GM21825 (cell line): Measurements from ENCODE around the gene TMEM100.
A peak's percentile ranks its signal among the peaks of the same experiment; 100 is the strongest.

Experiments
- ATAC-seq: cut with Tn5 transposase; IDR thresholded peaks from one replicate; pipeline ENCODE4 v1.9.1; 2021; ENCODE audit warnings: mild to moderate bottlenecking, moderate library complexity; ENCODE audit not compliant: unreplicated experiment

TMEM100 gene

GRCh38 chr17:55722742-55723487 is at the start of gene TMEM100:
TMEM100 (minus strand) TSS chr17:55722864; CDS start chr17:55721070, 1,794 bp downstream.
- no peak for ATAC-seq

- ATAC-seq = no peak
Observed at GRCh38 chr17:55772086-55772485, 49.4 kb upstream of the TMEM100 start.

- ATAC-seq = no peak
Observed at GRCh38 chr17:55770196-55770870, 47.7 kb upstream of the TMEM100 start.

- ATAC-seq = no peak
Observed at GRCh38 chr17:55769625-55770000, 46.9 kb upstream of the TMEM100 start.

GRCh38 chr17:55768936-55769624 is 46.4 kb upstream of the TMEM100 start:
- ATAC-seq = no peak

- no peak for ATAC-seq
Observed at GRCh38 chr17:55765472-55765871, 42.8 kb upstream of the TMEM100 start.

- no peak for ATAC-seq
Observed at GRCh38 chr17:55764610-55765009, 41.9 kb upstream of the TMEM100 start.

GRCh38 chr17:55763856-55764255 is 41.2 kb upstream of the TMEM100 start:
- ATAC-seq = no peak

- ATAC-seq = no peak
Observed at GRCh38 chr17:55762086-55762858, 39.6 kb upstream of the TMEM100 start.

- no peak for ATAC-seq
Observed at GRCh38 chr17:55760643-55761355, 38.1 kb upstream of the TMEM100 start.

- no peak for ATAC-seq
Observed at GRCh38 chr17:55758171-55758570, 35.5 kb upstream of the TMEM100 start.

GRCh38 chr17:55757659-55758058 is 35.0 kb upstream of the TMEM100 start:
- no peak for ATAC-seq

- ATAC-seq = no peak
Observed at GRCh38 chr17:55756689-55757088, 34.0 kb upstream of the TMEM100 start.

- no peak for ATAC-seq
Observed at GRCh38 chr17:55751720-55752250, 29.1 kb upstream of the TMEM100 start.

- ATAC-seq = peak; percentile 99
Observed at GRCh38 chr17:55750750-55751657, 28.3 kb upstream of the TMEM100 start, which contains the start of gene PCTP. PCTP (plus strand) TSS chr17:55751051; CDS start chr17:55751104, 53 bp downstream.

- ATAC-seq = no peak
Observed at GRCh38 chr17:55749985-55750384, 27.3 kb upstream of the TMEM100 start.

- ATAC-seq = no peak
Observed at GRCh38 chr17:55748841-55749240, 26.2 kb upstream of the TMEM100 start.

- no peak for ATAC-seq
Observed at GRCh38 chr17:55747209-55747608, 24.5 kb upstream of the TMEM100 start.

- no peak for ATAC-seq
Observed at GRCh38 chr17:55746466-55746865, 23.8 kb upstream of the TMEM100 start.
